Left lung (tissue), 10 donors: ENCODE data around the gene SLC2A13. TPM values are rescaled to one million over a fixed set of nuclear protein-coding genes. Genes with fewer than 3 reads are reported as not detected.

Experiments
- ATAC-seq: fragments of 200-7000 bp; cut with Tn5 transposase; one replicate; pipeline ENCODE4 v1.9.1; 2020; ENCODE audit warnings: moderate library complexity
- DNase-seq, 4 donors: peaks; one replicate each; pipeline ENCODE4 v3.0.0-alpha.2; 2013 to 2020
- H3K27ac ChIP-seq, 2 donors: fragments of 200-600 bp; sonication (generic) in 1 of 2; one replicate each; pipeline versions ENCODE4 v1.5.0 to v1.8.0; 2020 to 2021
- H3K27me3 ChIP-seq, 2 donors: fragments of 200-600 bp; sonication (generic) in 1 of 2; one replicate each; pipeline versions ENCODE4 v1.5.0 to v1.8.0; 2020 to 2021
- H3K36me3 ChIP-seq, 2 donors: fragments of 200-600 bp; sonication (generic) in 1 of 2; one replicate each; pipeline versions ENCODE4 v1.5.0 to v1.8.0; 2020 to 2021
- H3K4me1 ChIP-seq, 2 donors: fragments of 200-600 bp; one replicate each; pipeline ENCODE4 v1.8.0; 2021
- H3K4me3 ChIP-seq, 2 donors: fragments of 200-600 bp; sonication (generic) in 1 of 2; one replicate each; pipeline versions ENCODE4 v1.5.0 to v1.8.0; 2020 to 2021; ENCODE audit warnings: mild to moderate bottlenecking in 1 of 2
- H3K9me3 ChIP-seq, 2 donors: fragments of 200-600 bp; sonication (generic) in 1 of 2; one replicate each; pipeline versions ENCODE4 v1.5.0 to v1.8.0; 2020 to 2021
- CTCF ChIP-seq, 2 donors: fragments of 200-600 bp; sonication (generic) in 1 of 2; IDR thresholded peaks; one replicate each; pipeline versions ENCODE4 v1.5.0 to v1.8.0; 2021; ENCODE audit warnings: antibody characterized with exemption in 2 of 2
- intact Hi-C, 2 donors: fragments of 100-400 bp; cut with DNase I; formaldehyde crosslinking; loops; one replicate each; pipeline versions ENCODE4 v1.11.2 to v1.14.2; 2022
- polyA plus RNA-seq, 6 donors: library from polyadenylated mRNA; unstranded; fragments of 120-200 nt; gene quantifications; one replicate each; pipeline ENCODE4 v1.2.1, GENCODE V29; 2013; ENCODE audit not compliant: insufficient read length in 6 of 6
- total RNA-seq, 2 donors: library from RNA; stranded (reverse); fragmentation: NEBNext Ultra II Directional; extraction: Animal tissue kit (Norgen Biotek cat#: 25700); gene quantifications; one replicate each; pipeline ENCODE4 v1.2.1, GENCODE V29; 2021
- donor health status: DM: no; HTN: yes; CAD: no.
- donor health status: DM: no; HTN: no; CAD: no.

Gene SLC2A13
- total and polyA plus RNA-seq, 8 donors, result 5.8 to 14.6 (median 7.8) TPM

DNA sequence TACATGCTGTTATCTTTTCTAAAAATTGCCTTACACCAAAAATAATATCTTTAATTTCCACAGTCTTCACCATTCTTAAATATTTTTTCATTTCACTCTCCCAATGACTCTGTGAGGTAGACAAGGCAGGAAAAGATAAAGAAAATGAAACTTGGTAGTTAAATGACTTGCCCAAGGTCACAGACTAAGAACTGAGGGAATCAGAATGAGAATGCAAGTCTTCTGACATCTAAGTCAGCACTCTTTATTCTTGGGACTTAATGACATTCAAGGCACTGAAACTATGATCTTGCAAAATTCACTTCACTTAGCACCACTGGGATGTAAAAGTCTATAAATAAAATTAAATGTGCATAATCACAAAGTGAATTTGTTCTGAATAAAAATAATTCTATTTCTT is 104.5 kb downstream of the SLC2A13 start:
- DNase-seq, result no peak
- TF ChIP-seq CTCF (IDR thresholded peaks at IDR 0.05), result no peak
- Histone ChIP-seq H3K4me1 (no peaks in the 10 kb centered on the region), H3K9me3 (peaks cover 0 to 30% of the 10 kb centered on the region in 2 donors), H3K27ac (no peak overlapping the region), H3K36me3 (no peaks in the 10 kb centered on the region), H3K4me3 (no peak overlapping the region), H3K27me3 (no peaks in the 10 kb centered on the region)
- intact Hi-C loops, result no loop called here
- ATAC-seq, result no peak

DNA sequence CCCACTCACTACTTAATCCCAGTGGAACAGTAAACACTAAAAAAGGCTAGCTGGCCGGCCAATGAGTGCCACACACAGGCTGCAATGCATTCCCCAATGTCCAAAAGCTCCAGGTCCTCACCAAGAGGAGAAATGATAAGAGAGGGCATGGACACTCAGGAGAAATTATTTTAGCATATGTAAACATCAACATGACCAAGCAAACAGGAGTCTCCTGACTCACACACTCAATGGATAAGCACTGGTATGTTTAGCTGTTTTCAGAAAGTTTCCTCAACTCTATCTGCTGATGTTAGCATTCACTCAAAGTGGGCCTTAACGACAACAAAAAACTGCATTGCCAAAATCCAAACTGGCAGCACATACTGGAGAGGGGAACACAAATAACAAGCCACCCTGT is 105.0 kb downstream of the SLC2A13 start:
- TF ChIP-seq CTCF (IDR thresholded peaks at IDR 0.05), result no peak
- DNase-seq (no peak), ATAC-seq (peak; percentile 45)
- H3K4me3 ChIP-seq, result no peak overlapping the region
- no peaks in the 10 kb centered on the region for H3K27me3 ChIP-seq
- intact Hi-C loops, result no loop called here
- H3K9me3 ChIP-seq, result peaks cover 0 to 36% of the 10 kb centered on the region in 2 donors
- no peaks in the 10 kb centered on the region for H3K4me1 ChIP-seq
- no peak overlapping the region for H3K27ac ChIP-seq
- H3K36me3 ChIP-seq, result no peaks in the 10 kb centered on the region

- Histone ChIP-seq H3K27ac (no peak overlapping the region), H3K36me3 (no peaks in the 10 kb centered on the region), H3K4me3 (no peak overlapping the region), H3K9me3 (peaks cover 0 to 12% of the 10 kb centered on the region in 2 donors), H3K4me1 (no peaks in the 10 kb centered on the region), H3K27me3 (no peaks in the 10 kb centered on the region)
- DNase-seq, result no peak
- TF ChIP-seq CTCF (IDR thresholded peaks at IDR 0.05), result no peak
- intact Hi-C loops, result no loop called here
- ATAC-seq, result no peak
Measured at GRCh38 chr12:39993268-39993667, 112.6 kb downstream of the SLC2A13 start.

GRCh38 chr12:39990122-39991101 is 115.5 kb downstream of the SLC2A13 start:
- no peak overlapping the region for H3K4me3 ChIP-seq
- TF ChIP-seq CTCF (IDR thresholded peaks at IDR 0.05), result peak; percentile 62 to 93
- peak; percentile 98 for ATAC-seq
- no peaks in the 10 kb centered on the region for H3K27me3 ChIP-seq
- no peak overlapping the region for H3K27ac ChIP-seq
- DNase-seq, result peak; percentile 35 to 62 (median 45)
- no peaks in the 10 kb centered on the region for H3K4me1 ChIP-seq
- no peaks in the 10 kb centered on the region for H3K9me3 ChIP-seq
- intact Hi-C loops, result no loop called here
- no peaks in the 10 kb centered on the region for H3K36me3 ChIP-seq

GRCh38 chr12:39989501-39989900 is 116.4 kb downstream of the SLC2A13 start:
- Histone ChIP-seq H3K27me3 (no peaks in the 10 kb centered on the region), H3K27ac (no peak overlapping the region), H3K36me3 (no peaks in the 10 kb centered on the region), H3K9me3 (no peaks in the 10 kb centered on the region), H3K4me1 (no peaks in the 10 kb centered on the region), H3K4me3 (no peak overlapping the region)
- TF ChIP-seq CTCF (IDR thresholded peaks at IDR 0.05), result no peak
- ATAC-seq (no peak), DNase-seq (no peak)
- intact Hi-C loops, result no loop called here
